Amniotic stem cell (primary cell): ENCODE measurements around the gene SESTD1.
"Not testable (repeated sequence)": the region's sequence is repeated elsewhere in the genome, so short reads cannot be mapped to it uniquely, and the experiment has no call there.

Experiments
- DNase-seq: peaks from one replicate; lab custom pipeline; 2025; lab: John Stamatoyannopoulos, UW

SESTD1 gene

GRCh38 chr2:179239195-179239594 lies 25.4 kb downstream of the SESTD1 start:
- no peak for DNase-seq

- DNase-seq, result no peak
Measured at GRCh38 chr2:179238027-179238426, 26.6 kb downstream of the SESTD1 start.

GRCh38 chr2:179237209-179237946 lies 27.3 kb downstream of the SESTD1 start:
- no peak for DNase-seq

GRCh38 chr2:179235463-179236108 lies 29.0 kb downstream of the SESTD1 start:
- peak; percentile 6 for DNase-seq

GRCh38 chr2:179234658-179235240 lies 29.9 kb downstream of the SESTD1 start:
- DNase-seq, result no peak

- no peak for DNase-seq
Measured at GRCh38 chr2:179233626-179234430, 30.8 kb downstream of the SESTD1 start.

- no peak for DNase-seq
Measured at GRCh38 chr2:179233083-179233490, 31.5 kb downstream of the SESTD1 start.

GRCh38 chr2:179226961-179227259 lies 37.7 kb downstream of the SESTD1 start:
- no peak for DNase-seq

GRCh38 chr2:179226203-179226960 lies 38.2 kb downstream of the SESTD1 start:
- no peak for DNase-seq

GRCh38 chr2:179224361-179224760 lies 40.3 kb downstream of the SESTD1 start:
- DNase-seq, result no peak

GRCh38 chr2:179222076-179222475 lies 42.6 kb downstream of the SESTD1 start:
- DNase-seq, result no peak

- DNase-seq, result peak; percentile 65
Measured at GRCh38 chr2:179218848-179219594, 45.6 kb downstream of the SESTD1 start.

- DNase-seq, result not testable (repeated sequence)
Measured at GRCh38 chr2:179214671-179215070, 50.0 kb downstream of the SESTD1 start.

GRCh38 chr2:179211355-179211754 lies 53.3 kb downstream of the SESTD1 start:
- no peak for DNase-seq

GRCh38 chr2:179208277-179208676 lies 56.4 kb downstream of the SESTD1 start:
- DNase-seq, result not testable (repeated sequence)

GRCh38 chr2:179207047-179207446 lies 57.6 kb downstream of the SESTD1 start:
- no peak for DNase-seq

- DNase-seq, result no peak
Measured at GRCh38 chr2:179201869-179202268, 62.8 kb downstream of the SESTD1 start.

GRCh38 chr2:179195926-179196590 lies 68.6 kb downstream of the SESTD1 start:
- DNase-seq, result not testable (repeated sequence)

- DNase-seq, result no peak
Measured at GRCh38 chr2:179195141-179195540, 69.5 kb downstream of the SESTD1 start.

- DNase-seq, result no peak
Measured at GRCh38 chr2:179193759-179194394, 70.8 kb downstream of the SESTD1 start.
